Cerebellar nuclear complex (tissue), 1 donor: ENCODE measurements around the gene HYDIN.
"Not testable (repeated sequence)": the region's sequence is repeated elsewhere in the genome, so short reads cannot be mapped to it uniquely, and the experiment has no call there.

Source experiments
- DNase-seq, 2 experiments: peaks; one replicate each; lab custom pipeline; 2025; lab: John Stamatoyannopoulos, UW

Gene HYDIN

GRCh38 chr16:71225145-71225544 is 5.4 kb downstream of the HYDIN start:
- no peak for DNase-seq

- no peak for DNase-seq
These were observed 12.1 kb downstream of the HYDIN start for GRCh38 chr16:71218306-71218963.

- DNase-seq = no peak
These were observed 13.0 kb downstream of the HYDIN start for GRCh38 chr16:71217506-71217905.

- no peak for DNase-seq
These were observed 13.8 kb downstream of the HYDIN start for GRCh38 chr16:71216714-71217113.

- DNase-seq = no peak
These were observed 15.7 kb downstream of the HYDIN start for GRCh38 chr16:71214746-71215381.

GRCh38 chr16:71205482-71206131 is 24.9 kb downstream of the HYDIN start:
- DNase-seq = no peak

GRCh38 chr16:71203631-71204030 is 26.9 kb downstream of the HYDIN start:
- no peak for DNase-seq

- no peak for DNase-seq
These were observed 29.0 kb downstream of the HYDIN start for GRCh38 chr16:71201556-71201955.

GRCh38 chr16:71201054-71201453 is 29.5 kb downstream of the HYDIN start:
- no peak for DNase-seq

GRCh38 chr16:71198408-71198807 is 32.1 kb downstream of the HYDIN start:
- no peak for DNase-seq

- DNase-seq = no peak
These were observed 38.1 kb downstream of the HYDIN start for GRCh38 chr16:71192387-71192786.

- no peak for DNase-seq
These were observed 41.4 kb downstream of the HYDIN start for GRCh38 chr16:71188956-71189712.

- DNase-seq = no peak
These were observed 45.2 kb downstream of the HYDIN start for GRCh38 chr16:71185347-71185746.

- DNase-seq = no peak
These were observed 51.0 kb downstream of the HYDIN start for GRCh38 chr16:71179569-71179968.

- DNase-seq = no peak
These were observed 57.9 kb downstream of the HYDIN start for GRCh38 chr16:71172481-71173207.

- not testable (repeated sequence) for DNase-seq
These were observed 69.5 kb downstream of the HYDIN start for GRCh38 chr16:71161007-71161406.

GRCh38 chr16:71157278-71157677 is 73.2 kb downstream of the HYDIN start:
- not testable (repeated sequence) for DNase-seq

GRCh38 chr16:71153329-71153728 is 77.2 kb downstream of the HYDIN start:
- not testable (repeated sequence) for DNase-seq

- DNase-seq = not testable (repeated sequence)
These were observed 78.9 kb downstream of the HYDIN start for GRCh38 chr16:71151654-71152053.

- not testable (repeated sequence) for DNase-seq
These were observed 87.3 kb downstream of the HYDIN start for GRCh38 chr16:71143246-71143645.

- DNase-seq = not testable (repeated sequence)
These were observed 120.0 kb downstream of the HYDIN start for GRCh38 chr16:71110565-71110964.
